Activated T-cell treated with anti-CD3 and anti-CD28 coated beads for 4 hours (primary cell): Measurements from ENCODE around the gene DISP3.
"Not testable (repeated sequence)": the region's sequence is repeated elsewhere in the genome, so short reads cannot be mapped to it uniquely, and the experiment has no call there.

Experiments
- DNase-seq: peaks from one replicate; pipeline ENCODE4 v3.0.0-alpha.2; 2020

Gene DISP3

DNA sequence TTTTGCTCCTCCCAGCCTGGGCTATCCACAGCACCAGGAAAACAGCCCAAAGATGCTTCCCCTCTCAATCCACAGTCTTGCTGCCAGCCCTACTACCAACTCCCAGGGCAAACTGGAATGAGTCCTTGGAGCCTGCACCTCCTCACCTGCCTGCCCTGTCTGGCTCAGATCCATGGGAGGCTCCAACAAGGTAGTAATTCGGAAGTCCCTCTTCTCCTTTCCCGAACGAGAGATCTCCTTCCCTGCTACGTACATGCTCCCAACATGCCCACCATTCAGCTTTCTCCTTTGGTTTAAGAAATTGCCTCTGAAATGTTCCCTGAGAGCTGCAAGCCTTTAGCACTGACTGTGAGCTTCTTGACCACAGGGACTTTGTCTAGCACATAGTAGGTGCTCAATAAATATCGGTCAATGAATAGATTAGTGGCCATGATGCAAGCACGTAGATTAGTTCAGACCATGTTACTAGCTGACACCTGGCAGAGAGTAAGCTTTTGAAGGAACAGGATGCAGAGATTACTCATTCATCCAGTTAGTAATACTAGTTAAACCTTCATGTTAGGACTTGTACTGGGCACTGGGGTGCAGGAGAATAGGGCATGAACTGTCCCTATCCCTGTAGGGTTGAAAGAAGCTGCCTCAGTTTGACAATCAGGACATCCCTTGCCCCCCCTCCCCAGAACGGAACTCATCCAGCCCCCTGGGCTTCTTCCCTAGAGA is 80.1 kb downstream of the DISP3 start:
- no peak for DNase-seq

DNA sequence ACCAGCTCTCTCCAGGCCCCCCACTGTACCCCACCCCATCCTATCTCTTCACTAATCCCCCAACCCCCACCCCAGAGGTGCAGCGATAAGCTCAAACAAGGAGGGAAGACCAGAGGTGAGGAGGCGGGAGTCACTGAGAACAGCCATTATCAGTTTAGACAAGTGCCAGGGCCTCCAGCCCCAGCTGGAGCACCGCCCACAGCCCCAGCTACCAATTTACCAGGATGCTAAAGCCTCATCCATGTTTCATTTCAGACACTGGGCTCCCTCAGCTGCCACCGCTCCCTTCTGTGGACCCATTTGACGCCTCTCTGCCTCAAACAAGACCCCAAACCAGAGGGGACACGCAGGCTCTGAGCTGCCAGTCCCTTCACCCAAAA is 80.6 kb downstream of the DISP3 start:
- DNase-seq = no peak

DNA sequence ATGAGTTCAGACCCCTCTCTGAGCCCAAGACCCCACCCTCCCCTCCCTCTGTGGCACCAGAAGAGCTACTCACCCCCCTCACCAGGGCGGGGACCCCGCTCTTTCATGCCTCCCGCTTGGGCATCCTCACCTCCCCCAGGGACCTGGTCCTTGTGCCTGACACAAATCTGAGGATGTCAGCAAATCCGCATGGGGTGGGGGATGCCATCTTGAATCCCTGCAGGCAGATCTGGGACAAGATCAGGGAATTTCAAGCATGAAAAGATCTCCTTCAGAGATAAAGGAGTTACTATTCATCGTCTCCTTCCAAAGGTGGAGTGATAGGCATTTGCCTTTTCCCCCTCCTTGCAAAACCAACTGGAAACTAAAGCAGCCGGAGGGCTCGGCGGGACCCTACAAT is 81.1 kb downstream of the DISP3 start:
- DNase-seq = no peak

DNA sequence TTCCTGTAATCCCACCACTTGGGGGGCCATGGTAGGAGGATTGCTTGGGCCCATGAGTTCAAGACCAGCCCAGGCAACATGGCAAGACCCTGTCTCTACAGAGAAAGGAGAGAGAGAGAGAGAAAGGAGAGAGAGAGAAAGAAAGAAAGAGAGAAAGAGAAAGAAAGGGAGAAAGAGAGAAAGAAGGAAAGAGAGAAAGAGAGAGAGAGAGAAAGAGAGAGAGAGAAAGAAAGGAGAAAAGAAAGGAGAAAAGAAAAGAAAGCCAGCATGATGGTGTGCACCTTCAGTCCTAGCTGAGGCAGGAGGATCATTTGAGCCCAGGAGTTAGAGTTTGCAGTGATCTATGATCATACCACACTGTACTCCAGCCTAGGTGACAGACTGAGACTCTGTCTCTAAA is 82.8 kb downstream of the DISP3 start:
- DNase-seq = no peak

DNA sequence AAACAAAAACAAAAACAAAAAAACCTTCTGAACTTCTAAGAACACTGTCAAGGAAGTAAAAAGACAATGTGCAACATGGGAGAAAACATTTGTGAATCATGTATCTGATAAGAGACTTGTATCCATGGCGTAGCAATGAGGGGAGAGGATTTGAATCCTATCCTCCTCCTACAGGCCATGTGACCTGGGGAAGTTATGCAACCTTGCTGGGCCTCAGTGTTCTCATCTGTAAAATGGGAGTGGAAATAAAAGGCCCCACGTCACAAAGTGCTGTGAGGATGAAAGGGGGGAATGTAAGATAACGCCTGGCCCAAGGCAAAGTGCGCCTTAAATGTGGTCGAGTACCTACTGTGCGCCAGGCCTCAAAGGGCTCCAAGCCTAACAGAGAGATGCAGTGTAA is 83.7 kb downstream of the DISP3 start:
- DNase-seq = no peak

DNA sequence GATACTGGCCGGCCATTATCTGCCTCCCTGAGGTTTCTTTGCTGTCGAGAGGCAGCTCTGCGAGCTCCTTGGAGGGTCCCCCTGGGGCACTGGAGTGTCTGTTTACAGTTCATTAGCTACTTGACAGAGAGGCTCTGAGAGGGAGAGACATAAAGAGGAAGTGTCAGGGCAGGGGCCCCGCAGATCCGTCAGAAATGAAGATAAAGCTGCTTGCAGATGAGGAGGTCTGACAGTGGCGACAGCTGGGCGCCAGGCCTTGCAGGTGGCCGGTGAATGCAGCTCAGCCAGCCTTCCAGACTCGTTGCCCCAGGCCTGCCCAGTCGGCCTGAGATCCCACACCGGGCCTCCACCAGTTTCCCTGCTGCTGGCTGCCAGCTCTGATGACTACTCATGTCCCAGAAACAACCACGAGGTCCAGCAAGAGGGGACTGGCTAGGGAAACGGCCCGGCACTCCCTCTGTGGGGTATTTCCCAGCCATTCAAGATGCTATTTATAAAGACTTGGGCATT is 84.7 kb downstream of the DISP3 start:
- DNase-seq = no peak

DNA sequence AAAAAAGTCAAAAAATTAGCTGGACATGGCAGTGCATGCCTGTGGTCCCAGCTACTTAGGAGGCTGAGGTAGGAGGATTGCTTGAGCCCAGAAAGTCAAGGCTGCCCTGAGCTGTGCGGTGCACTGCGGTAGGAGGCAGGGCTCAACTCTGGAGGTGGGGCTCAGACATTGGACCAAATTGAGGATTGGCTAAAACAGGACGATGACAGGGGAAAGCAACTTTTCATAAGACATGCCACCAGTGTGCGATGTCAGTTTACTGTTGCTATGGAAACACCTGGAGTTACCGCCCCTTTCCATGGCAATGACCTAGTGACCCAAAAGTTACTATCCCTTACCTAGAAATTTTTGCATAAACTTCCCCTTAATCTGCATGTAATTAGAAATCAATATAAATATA is 85.3 kb downstream of the DISP3 start:
- DNase-seq = no peak

DNA sequence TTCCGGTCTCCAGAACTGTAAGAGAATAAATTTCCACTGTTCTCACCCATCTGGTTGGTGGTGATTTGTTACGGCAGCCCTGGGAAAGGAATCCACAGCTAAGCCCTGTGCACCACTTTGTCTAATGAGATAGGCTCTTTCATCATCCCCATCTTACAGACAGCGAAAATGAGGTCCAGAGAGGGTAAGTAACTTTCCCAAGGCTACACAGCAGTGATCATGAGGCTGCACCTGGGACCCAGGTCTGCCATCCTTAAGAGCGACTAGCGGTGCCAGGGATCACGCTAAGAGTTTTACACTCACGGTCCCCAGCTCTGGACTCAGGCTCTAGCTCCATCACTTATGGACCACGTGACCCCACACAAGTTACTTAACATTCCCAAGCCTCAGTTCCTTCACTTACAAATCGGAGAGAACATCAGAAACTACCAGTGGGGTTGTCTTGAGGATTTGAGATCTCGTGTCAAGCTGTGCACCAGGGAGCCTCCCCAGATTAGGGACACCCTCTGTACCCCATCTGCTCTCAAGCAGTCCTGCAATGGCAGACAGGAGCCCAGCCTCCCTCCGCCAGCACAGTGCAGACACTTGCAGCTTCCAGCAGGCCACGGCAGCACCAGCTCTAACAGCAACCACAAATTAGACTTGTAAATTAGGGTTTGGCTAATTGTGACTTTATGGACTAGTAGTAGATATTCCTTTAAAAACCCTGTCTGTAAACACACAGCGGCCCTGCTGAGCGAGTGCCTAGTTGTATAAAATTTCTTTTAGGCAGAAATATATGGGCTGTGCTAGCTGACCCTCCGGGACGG is 87.3 kb downstream of the DISP3 start:
- no peak for DNase-seq

DNA sequence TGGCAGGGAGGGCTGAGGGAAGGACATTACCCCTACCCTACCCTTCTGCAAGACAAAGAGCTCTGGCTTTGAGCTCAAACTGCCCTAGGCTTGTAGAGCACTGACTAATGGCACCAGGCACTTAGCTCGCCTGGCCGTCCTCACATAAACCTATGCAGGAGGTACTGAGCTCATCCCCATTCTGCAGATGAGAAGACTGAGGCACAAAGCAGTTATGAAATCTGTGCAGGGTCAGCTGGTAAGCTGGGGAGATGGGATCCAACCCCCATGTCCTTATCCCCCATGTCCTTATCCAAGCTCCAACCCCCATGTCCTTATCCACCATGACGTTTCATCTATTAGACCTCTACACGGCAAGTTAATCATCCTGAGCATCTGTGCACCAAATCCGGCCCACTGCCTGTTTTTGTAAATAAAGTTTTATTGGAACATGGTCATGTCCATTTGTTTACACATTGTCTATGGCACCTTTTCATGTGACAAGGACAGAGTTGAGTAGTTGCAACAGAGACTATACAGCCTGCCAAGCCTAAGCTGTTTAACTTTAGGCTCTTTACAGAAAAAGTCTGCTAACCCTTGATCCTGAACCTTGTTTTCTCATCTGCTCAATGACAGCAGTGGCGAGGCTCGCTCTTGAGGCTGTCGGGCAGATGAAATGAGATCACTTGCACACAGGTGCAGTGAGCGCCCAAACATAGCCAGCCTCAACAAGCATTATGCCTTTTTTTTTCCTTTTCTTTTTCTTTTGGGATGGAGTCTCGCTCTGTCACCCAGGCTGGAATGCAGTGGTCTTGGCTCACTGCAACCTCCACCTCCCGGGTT is 88.5 kb downstream of the DISP3 start:
- DNase-seq = no peak

DNA sequence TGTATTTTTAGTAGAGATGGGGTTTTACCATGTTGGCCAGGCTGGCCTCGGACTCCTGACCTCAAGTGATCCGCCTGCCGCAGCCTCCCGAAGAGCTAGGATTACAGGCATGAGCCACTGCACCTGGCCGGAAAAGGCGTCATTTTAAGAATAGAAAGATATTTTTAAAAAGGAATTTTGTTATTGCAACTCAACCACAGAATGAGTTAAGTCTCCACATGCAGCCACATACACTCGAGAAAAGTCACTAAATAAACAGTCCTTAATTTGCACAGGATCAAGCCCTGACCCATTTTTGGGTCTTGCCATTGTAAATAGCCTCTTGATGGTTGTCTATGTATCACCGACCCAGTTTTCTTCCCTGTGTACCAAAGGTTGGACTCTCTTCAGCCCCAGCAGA is 89.7 kb downstream of the DISP3 start:
- DNase-seq = no peak

DNA sequence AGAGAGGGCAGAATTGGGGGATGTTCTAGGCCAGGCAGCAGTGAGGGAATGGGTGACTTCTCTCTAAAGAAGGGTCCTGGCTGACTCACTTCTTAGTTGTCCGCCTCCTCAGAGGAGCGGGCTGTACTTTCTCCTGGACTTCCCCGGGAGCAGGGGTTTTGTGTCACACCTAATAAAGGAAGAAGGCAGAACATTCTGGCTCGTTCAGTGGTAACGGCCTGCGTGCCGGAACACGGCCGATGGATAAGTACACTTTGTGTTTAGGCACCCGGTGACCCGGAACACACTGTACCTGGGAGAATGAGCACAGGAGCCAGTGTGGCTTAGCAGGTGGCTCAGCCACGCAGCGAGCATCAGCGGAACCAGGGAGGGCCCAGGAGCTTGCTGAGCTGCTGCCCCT is 90.6 kb downstream of the DISP3 start:
- DNase-seq = no peak

DNA sequence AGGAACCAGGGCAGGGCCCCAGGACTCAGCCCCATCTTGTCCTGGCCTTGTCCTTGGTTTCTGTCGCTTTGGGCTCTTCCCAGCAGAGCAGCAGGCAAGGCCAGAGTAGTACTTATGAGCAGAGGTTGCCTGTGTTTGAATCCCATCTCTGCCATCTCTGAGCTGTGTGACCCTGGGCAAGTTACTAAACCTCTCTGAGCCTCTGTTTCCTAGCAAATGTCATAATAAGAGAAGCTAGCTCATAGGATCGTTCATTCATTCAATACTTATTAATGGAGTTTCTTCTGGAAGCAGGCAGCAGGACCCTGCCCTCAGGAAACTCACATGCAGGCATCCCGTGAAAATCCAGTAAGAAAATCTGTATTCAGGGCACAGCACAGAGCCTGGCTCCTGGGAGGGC is 91.0 kb downstream of the DISP3 start:
- no peak for DNase-seq

DNA sequence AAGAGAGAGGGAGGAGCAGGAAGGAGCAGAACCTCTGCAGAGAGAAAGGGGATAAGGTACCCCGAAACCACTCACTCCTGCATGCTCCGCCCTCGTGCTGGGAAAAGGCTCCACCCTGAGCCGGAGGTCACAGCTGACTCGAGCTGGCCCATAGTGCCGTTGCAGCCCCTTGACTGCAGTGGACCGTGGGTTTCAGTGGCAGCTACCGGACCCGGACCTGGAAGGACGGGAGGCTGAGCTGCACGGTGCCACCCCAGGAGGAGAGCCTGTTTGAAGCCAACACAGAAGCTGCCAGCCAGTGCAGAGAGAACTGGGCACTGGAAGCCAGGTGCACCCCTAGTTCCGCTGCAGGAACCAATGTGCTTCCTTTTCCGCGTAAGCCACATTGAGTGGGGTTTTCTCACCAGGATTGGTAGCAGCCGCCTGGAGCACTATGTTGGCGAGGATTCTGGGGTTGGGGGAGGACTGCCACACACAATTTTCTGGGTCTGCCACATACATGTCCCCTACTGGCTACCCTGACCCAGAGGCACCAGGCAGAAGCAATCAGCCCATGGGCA is 91.9 kb downstream of the DISP3 start:
- no peak for DNase-seq

DNA sequence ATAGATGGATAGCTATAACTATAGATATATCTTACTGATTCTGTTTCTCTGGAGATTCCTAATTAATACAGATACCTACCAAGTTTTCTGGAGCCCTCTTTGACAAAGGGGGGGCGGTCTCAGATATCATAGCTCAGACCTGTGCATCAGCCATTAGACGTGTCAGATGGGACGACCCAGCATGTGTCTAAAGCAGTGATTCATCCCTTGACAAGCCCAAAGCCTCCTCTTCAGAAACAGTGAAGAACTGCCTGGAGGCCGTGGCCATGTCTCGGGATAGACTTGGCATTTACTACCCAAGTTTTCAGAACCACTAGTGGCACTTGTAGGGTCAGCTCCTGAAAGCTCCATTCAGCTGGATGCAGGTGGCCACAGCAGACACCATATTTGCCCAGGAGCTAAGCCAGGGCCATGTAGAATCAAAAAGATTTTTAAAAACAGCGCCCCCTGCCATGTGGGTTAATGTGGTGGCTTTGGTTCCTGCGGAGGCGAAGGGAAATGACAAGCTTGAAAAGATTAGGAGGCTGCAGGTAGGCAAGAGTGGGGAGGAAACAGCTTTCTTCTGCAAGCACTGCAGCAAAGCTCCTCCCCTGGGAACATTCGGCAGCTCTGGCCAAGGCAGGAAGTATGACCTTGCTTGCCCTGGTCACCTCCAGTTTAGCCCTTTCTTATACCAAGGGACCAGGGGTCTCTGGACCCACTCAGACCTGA is 93.1 kb downstream of the DISP3 start:
- DNase-seq = no peak

DNA sequence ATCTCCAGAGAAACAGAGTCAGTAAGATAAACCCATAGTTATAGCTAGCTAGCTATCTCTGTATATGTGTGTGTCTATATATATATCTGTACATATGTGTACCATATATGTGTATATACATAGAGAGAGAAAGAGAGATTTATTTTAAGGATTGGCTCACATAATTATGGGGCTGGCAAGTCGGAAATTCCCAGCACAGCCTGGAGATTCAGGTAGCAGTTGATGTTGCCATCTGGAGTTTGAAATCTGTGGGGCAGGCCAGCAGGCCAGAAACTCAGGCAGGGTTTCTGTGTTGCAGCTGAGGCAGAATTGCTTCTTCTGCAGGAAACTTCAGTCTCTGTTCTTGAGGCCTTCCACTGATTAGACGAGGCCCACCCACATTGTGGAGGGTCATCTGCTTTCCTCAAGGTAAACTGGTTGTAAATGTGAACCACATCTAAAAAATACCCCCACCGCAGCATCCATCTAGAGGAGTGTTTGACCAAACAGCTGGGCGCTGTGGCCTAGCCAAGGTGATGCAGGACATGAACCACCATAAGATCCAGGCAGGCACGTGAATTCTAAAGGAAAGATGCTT is 94.2 kb downstream of the DISP3 start:
- DNase-seq = no peak

DNA sequence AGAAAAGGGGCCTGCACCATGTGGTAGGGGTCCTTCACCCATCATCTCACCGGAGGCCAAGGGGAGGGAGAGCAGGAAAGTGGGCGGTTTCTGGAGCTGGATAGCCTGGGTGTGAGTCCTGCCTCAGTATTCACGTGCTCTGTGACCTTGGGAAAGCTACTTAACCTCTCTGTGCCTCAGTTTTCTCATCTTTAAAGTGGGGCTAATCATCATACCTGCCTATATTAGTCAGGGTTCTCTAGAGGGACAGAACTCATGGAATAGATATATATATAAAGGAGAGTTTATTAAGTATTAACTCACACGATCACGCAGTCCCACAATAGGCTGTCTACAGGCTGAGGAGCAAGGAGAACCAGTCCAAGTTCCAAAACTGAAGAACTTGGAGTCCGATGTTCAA is 96.6 kb downstream of the DISP3 start:
- no peak for DNase-seq

DNA sequence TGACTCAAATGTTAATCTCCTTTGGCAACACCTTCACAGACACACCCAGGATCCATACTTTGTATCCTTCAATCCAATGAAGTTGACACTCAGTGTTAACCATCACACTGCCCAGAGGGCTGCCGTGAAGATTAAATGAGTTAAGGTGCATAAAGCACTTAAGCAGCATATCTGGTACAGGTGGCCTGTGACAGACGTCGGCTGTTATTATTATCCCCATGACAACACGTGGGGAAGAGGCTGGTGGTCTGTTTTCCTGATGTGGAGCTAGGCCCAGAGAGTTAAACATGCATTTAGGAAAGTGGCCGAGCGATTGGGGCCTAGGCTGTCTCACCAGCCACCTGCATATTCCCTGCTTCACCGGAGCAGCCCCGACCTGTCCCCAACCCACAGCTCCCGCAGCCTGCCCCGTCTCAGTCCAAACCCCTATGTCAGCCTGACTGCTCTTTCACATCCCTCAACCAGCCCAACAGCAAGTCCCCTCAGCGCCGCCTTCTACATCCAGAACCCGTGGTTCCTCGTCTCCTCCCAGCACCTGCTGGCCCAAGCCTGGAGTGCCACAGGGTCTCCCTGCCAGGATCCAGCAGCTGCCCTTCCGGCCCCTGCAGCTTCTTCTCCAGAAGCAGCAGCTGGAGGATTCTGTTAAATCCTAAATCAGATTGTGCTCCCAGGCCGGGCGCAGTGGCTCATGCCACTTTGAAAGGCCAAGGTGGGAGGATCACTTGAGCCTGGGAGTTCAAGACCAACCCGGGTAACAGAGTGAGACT is 97.3 kb downstream of the DISP3 start:
- DNase-seq = no peak

DNA sequence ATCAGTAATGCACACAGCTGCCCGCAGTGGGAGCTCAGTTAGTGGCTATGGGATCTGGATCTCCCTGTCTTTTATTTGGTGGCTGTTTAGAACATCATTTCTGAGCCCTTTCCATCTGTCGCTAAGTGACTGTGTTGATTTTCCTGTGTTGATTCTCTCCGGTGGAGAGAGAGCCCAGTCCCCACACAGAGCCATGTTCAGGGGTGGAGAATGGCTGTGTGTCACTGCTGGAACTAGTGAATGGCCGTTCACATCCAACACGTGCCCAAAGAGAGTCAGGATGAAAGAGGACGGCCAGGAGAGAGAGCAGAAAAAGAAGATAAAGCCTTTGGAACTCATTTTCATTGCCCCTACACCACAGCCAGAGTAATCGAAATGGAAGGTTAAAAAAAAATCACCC is 99.0 kb downstream of the DISP3 start:
- no peak for DNase-seq

DNA sequence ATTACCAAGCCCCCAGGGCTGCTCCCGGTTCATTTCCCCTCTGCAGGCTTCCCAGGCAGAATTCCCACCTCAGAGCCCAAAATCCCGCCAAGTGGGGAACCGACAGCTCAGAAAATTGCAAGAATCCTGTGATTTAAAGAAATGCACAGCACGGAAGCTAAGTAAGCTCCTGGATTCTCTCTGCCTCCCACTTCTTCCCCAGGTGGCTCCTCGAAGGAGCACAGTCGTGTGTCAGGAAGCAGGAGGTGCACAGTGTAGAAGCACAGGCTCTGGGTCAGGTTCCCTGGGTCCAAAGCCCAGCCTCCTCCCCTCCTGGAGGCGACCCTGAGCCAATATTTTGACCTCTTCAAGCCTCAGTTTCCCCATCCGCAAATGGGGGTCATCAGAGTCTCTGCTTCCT is 100.6 kb downstream of the DISP3 start:
- DNase-seq = no peak

DNA sequence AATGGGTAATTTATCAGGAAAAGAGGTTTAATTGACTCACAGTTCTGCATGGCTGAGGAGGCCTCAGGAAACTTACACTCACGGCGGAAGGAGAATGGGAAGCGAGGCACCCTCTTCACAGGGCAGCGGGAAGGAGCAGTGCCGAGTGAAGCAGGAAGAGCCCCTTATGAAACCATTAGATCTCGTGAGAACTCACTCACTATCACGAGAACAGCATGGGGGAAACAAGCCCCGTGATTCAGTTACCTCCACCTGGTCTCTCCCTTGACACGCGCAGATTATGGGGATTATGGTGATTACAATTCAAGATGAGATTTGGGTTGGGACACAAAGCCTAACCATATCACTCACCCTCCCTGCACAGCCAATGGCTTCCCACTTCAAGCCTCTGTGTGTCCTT is 101.1 kb downstream of the DISP3 start:
- not testable (repeated sequence) for DNase-seq

DNA sequence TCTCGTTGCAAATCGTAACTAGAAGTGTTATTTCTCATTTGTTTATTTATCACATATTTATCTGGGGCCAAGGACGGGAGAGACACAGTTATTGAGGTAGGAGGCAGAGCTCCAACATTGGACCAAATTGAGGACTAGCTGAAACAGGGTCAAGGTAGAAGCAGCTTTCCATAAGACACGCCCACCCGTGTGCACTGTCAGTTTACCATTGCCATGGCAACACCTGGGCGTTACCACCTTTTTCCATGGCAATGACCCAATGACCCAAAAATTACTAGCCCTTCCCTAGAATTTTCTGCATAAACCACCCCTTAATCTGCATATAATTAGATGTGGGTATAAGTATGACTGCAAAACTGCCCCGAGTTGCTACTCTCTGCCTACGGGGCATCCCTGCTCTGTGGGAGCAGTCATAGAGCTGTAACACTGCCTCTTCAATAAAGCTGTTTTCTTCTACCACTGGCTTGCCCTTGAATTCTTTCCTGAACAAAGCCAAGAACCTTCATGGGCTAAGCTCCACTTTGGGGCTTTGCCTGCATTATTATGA is 102.6 kb downstream of the DISP3 start:
- DNase-seq = no peak
